ENCODE data around the gene FAM170B. TPM values are rescaled to one million over a fixed set of nuclear protein-coding genes. Genes with fewer than 3 reads are reported as not detected.

Gene FAM170B
- total RNA-seq, 1 donor, result not detected

DNA sequence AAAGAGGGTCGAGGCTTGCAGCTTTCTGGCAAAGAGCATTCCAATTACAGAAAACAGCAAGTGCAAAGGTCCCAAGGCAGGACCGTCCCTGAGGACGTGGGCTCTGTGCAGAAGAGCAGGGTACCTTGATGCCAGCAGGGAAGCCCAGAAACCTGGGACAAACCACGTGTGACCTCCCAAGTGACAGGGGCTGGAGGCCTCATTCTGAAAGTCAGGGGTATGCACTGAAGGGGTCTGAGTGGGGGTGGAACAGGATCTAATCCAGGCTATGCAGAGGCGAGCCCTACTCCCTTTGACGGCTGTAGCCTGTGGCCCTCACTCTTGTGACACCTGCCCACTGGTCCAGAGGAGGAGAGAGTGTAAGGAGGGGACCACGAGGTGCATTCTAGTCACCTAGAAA, 31.4 kb upstream of the FAM170B start:
- H3K27me3 ChIP-seq (ENCODE audit: insufficient read depth, low read length), result no peaks in the 10 kb centered on the region
- no peak for DNase-seq (ENCODE audit: insufficient read length, low spot score, missing footprints)
- H2AFZ ChIP-seq (ENCODE audit: low read length), result no peak overlapping the region
- no peaks in the 10 kb centered on the region for H3K36me3 ChIP-seq (ENCODE audit: insufficient read depth, low read length)
- no peak overlapping the region for H3K4me2 ChIP-seq (ENCODE audit: insufficient read depth, low read length)
- no peaks in the 10 kb centered on the region for H4K20me1 ChIP-seq (ENCODE audit: insufficient read depth, low read length)
- H3K4me3 ChIP-seq (ENCODE audit: insufficient read depth, low read length), result no peak overlapping the region
- TF ChIP-seq, protein P1, sequence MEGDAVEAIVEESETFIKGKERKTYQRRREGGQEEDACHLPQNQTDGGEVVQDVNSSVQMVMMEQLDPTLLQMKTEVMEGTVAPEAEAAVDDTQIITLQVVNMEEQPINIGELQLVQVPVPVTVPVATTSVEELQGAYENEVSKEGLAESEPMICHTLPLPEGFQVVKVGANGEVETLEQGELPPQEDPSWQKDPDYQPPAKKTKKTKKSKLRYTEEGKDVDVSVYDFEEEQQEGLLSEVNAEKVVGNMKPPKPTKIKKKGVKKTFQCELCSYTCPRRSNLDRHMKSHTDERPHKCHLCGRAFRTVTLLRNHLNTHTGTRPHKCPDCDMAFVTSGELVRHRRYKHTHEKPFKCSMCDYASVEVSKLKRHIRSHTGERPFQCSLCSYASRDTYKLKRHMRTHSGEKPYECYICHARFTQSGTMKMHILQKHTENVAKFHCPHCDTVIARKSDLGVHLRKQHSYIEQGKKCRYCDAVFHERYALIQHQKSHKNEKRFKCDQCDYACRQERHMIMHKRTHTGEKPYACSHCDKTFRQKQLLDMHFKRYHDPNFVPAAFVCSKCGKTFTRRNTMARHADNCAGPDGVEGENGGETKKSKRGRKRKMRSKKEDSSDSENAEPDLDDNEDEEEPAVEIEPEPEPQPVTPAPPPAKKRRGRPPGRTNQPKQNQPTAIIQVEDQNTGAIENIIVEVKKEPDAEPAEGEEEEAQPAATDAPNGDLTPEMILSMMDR (IDR thresholded peaks at IDR 0.05; ENCODE audit: extremely low read depth, low read depth, low read length), result no peak
- H3K79me2 ChIP-seq (ENCODE audit: insufficient read depth, low read length), result no peaks in the 10 kb centered on the region
- H3K4me1 ChIP-seq (ENCODE audit: insufficient read depth, low read length), result peaks cover 18% of the 10 kb centered on the region
- H3K27ac ChIP-seq (ENCODE audit: low read depth, low read length), result no peak overlapping the region
- no peaks in the 10 kb centered on the region for H3K9me3 ChIP-seq (ENCODE audit: low read depth, low read length)

DNA sequence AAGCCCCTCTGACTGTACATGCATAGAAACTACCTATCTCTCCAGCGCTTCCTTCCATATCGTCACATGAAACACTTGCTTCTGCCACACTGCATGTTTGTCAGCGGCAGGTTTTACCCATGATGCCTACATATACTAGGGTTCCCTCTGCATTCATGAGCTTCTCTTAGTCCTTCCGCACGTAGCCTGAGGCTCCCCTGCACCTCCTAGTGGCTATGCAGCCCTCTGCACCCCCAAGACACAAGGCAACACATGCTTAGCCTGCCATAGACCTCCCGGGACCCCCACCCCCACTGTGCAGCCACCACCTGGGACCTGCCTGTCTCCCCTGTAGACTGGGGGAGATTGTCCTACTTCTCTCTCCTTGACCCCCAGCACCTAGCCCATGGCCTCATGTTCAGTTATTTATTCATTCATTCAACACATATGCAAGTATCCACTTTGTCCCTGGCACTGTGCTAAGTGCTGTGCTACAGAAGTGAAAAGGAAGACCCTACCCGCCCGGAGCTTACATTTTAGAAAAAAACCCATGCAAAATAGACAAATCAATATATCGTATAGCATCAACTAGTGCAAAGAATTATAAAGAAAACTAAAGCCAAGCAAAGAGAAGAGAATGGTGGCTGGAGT, 30.9 kb upstream of the FAM170B start:
- H2AFZ ChIP-seq (ENCODE audit: low read length), result no peak overlapping the region
- TF ChIP-seq, protein P1 (IDR thresholded peaks at IDR 0.05; ENCODE audit: extremely low read depth, low read depth, low read length), result peak; percentile 74
- peak; percentile 84 for DNase-seq (ENCODE audit: insufficient read length, low spot score, missing footprints)
- no peaks in the 10 kb centered on the region for H4K20me1 ChIP-seq (ENCODE audit: insufficient read depth, low read length)
- no peaks in the 10 kb centered on the region for H3K9me3 ChIP-seq (ENCODE audit: low read depth, low read length)
- no peak overlapping the region for H3K27ac ChIP-seq (ENCODE audit: low read depth, low read length)
- no peak overlapping the region for H3K4me3 ChIP-seq (ENCODE audit: insufficient read depth, low read length)
- no peaks in the 10 kb centered on the region for H3K27me3 ChIP-seq (ENCODE audit: insufficient read depth, low read length)
- no peaks in the 10 kb centered on the region for H3K79me2 ChIP-seq (ENCODE audit: insufficient read depth, low read length)
- no peak overlapping the region for H3K4me2 ChIP-seq (ENCODE audit: insufficient read depth, low read length)
- peaks cover 18% of the 10 kb centered on the region for H3K4me1 ChIP-seq (ENCODE audit: insufficient read depth, low read length)
- H3K36me3 ChIP-seq (ENCODE audit: insufficient read depth, low read length), result no peaks in the 10 kb centered on the region

DNA sequence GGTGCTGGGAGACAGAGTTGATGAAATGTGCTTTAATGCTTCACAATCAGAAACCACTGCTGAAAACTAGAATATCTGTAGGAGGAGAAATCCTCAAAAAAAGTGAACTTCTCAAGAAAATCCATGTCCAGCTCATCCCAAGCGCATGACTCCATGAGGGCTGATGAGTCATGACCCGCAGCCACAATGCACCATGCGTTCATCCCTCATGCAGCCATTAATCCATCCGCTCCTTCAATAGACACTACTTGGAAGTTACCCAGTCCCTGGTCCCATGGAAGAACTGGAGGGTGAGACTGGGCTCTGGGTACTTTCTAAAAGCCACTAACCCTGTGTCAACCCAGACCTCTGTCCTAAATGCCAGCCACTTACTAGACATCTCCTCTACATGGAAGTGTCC, 29.9 kb upstream of the FAM170B start:
- H3K36me3 ChIP-seq (ENCODE audit: insufficient read depth, low read length), result no peaks in the 10 kb centered on the region
- peak overlapping the region; percentile 58 for H3K27ac ChIP-seq (ENCODE audit: low read depth, low read length)
- no peaks in the 10 kb centered on the region for H4K20me1 ChIP-seq (ENCODE audit: insufficient read depth, low read length)
- TF ChIP-seq, protein P1 (IDR thresholded peaks at IDR 0.05; ENCODE audit: extremely low read depth, low read depth, low read length), result no peak
- no peak overlapping the region for H3K4me3 ChIP-seq (ENCODE audit: insufficient read depth, low read length)
- peaks cover 18% of the 10 kb centered on the region for H3K4me1 ChIP-seq (ENCODE audit: insufficient read depth, low read length)
- H3K4me2 ChIP-seq (ENCODE audit: insufficient read depth, low read length), result no peak overlapping the region
- DNase-seq (ENCODE audit: insufficient read length, low spot score, missing footprints), result peak; percentile 92
- no peaks in the 10 kb centered on the region for H3K9me3 ChIP-seq (ENCODE audit: low read depth, low read length)
- H2AFZ ChIP-seq (ENCODE audit: low read length), result peak overlapping the region; percentile 52
- no peaks in the 10 kb centered on the region for H3K27me3 ChIP-seq (ENCODE audit: insufficient read depth, low read length)
- H3K79me2 ChIP-seq (ENCODE audit: insufficient read depth, low read length), result no peaks in the 10 kb centered on the region

DNA sequence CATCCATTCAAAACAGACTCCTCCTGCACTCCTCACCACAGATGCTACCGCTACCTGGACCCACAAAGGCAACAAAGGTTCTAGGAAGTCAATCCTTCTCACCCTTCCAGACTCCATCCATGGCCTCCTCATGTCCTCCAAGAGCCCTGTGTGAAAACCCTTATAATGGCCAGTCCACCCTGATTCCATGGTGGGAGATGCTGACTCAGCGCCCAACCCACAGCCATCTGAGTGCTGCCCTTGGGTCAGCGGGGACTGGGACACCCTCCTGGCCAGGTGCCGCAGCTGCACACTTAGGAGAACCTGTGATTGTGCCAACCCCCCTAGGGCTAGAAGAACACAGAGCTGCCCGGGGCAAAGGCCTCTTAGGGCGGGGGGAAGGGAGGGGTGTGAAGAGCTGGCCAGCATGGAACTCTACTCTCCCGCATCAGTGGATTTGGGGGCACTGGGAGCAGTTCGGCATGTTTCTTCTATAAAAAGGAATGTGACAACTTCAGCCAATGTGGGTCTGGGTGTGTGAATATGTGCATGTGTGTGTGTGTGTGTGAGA, 29.0 kb upstream of the FAM170B start:
- H3K79me2 ChIP-seq (ENCODE audit: insufficient read depth, low read length), result no peaks in the 10 kb centered on the region
- DNase-seq (ENCODE audit: insufficient read length, low spot score, missing footprints), result no peak
- H3K27me3 ChIP-seq (ENCODE audit: insufficient read depth, low read length), result no peaks in the 10 kb centered on the region
- no peaks in the 10 kb centered on the region for H4K20me1 ChIP-seq (ENCODE audit: insufficient read depth, low read length)
- H3K4me1 ChIP-seq (ENCODE audit: insufficient read depth, low read length), result peaks cover 18% of the 10 kb centered on the region
- H2AFZ ChIP-seq (ENCODE audit: low read length), result no peak overlapping the region
- H3K27ac ChIP-seq (ENCODE audit: low read depth, low read length), result no peak overlapping the region
- H3K36me3 ChIP-seq (ENCODE audit: insufficient read depth, low read length), result no peaks in the 10 kb centered on the region
- no peak overlapping the region for H3K4me2 ChIP-seq (ENCODE audit: insufficient read depth, low read length)
- TF ChIP-seq, protein P1 (IDR thresholded peaks at IDR 0.05; ENCODE audit: extremely low read depth, low read depth, low read length), result no peak
- no peaks in the 10 kb centered on the region for H3K9me3 ChIP-seq (ENCODE audit: low read depth, low read length)
- no peak overlapping the region for H3K4me3 ChIP-seq (ENCODE audit: insufficient read depth, low read length)
